HG02642 (cell line): ENCODE measurements around the gene ARID3B.
A peak's percentile ranks its signal among the peaks of the same experiment; 100 is the strongest.
"Not testable (repeated sequence)": the region's sequence is repeated elsewhere in the genome, so short reads cannot be mapped to it uniquely, and the experiment has no call there.

ENCODE experiments used
- ATAC-seq: cut with Tn5 transposase; IDR thresholded peaks from one replicate; pipeline ENCODE4 v1.9.1; 2021; ENCODE audit warnings: mild to moderate bottlenecking; ENCODE audit not compliant: unreplicated experiment, poor library complexity

ARID3B gene

DNA sequence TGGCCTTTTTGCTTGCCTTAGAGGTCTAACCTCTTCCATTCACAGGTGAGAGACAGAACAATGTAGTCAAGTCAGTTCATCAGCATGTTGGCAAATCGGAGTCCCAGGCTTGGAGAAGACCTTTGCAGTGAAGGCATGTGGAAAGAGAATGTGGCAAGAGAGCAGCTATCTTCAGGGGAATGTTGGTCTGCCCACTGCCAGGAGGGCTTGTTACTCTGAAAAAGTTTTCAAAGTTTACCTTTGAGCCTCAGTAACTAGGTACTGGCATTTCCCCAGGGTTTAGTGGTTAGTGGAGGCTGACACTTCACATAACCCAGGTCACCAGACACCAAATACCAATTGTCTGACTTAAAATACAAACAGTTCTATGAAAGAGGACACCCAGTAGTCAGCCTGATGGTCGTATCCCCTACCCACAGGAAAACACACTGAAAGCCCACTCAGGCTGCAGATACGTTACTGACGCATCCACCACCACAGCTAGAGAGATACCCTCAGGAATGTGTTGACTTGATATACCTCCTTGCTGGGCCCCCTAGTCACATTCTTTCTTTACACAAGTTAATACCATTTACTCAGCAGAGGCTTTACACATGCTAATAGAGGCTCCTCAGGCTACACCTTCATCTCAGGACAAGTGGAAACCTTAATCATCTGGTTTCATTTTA is 9.7 kb upstream of the ARID3B start:
- ATAC-seq, result no peak

- no peak for ATAC-seq
Measured at GRCh38 chr15:74535388-74536084, 5.5 kb upstream of the ARID3B start.

GRCh38 chr15:74537736-74538135 is 3.3 kb upstream of the ARID3B start:
- no peak for ATAC-seq

- not testable (repeated sequence) for ATAC-seq
Measured at GRCh38 chr15:74539521-74539920, 1.5 kb upstream of the ARID3B start.

GRCh38 chr15:74540161-74540760 is 759 bp upstream of the ARID3B start:
- no peak for ATAC-seq

GRCh38 chr15:74541494-74542165 is 610 bp downstream of the ARID3B start:
- ATAC-seq, result peak; percentile 31

- ATAC-seq, result no peak
Measured at GRCh38 chr15:74542166-74543042, 1.4 kb downstream of the ARID3B start.

DNA sequence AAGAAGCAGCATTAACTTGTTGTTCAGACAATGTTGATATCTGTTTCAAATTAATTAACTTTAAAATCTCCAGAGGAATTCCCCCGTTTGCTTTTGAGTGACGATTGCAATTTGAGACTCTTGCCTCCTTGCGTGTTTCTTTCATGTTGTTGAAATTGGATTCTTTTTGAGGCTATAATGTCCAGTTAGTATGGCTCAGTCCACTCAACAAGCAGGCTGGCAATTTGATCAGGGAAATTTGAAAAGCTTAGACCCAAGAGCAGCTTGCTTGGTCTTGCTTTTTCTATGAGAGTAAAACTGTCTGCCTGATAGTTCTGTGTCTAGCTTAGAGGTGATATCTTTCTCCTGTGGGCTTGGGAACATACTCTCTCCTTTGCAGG is 2.0 kb downstream of the ARID3B start:
- no peak for ATAC-seq

- ATAC-seq, result no peak
Measured at GRCh38 chr15:74543583-74543982, 2.6 kb downstream of the ARID3B start.

DNA sequence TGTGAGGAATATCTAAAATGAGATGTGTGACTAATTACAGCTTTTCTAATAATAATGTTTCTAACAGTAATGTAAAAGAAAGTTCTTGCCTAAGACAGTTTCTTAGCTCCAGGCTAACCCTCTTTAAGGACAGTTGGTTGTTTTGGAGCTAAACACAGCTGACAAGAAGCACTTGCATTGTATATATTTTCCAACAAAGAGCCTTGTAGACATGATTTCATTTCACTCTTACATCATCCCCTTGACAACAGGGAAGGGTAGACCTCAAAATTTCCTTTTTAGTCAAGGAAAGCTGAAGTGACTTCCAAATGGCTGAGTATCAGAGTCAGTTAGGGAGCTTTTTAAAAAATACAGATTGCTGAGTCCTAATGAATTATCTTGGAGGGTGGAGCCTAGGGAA is 4.1 kb downstream of the ARID3B start:
- no peak for ATAC-seq

GRCh38 chr15:74545776-74546656 is 5.0 kb downstream of the ARID3B start:
- ATAC-seq, result peak; percentile 68

DNA sequence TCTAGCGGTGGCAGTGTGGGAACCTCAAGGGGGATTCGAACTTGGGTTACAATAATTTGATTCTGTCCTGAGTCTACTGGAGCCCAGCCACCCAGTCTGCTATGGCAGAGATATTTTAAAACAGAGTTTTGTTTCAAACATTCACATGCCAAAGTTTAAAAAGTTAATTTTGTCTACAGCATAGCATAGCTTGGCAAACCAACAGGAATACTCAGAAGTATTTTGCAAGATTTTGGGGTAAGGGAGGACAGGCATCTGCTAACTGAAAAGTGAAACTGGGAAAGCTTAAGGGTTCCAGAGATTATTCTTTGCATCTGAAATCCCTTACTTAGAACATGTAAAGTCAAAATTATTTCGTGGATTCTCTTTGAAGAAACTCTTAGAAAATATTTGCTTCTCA is 6.6 kb downstream of the ARID3B start:
- ATAC-seq, result no peak

DNA sequence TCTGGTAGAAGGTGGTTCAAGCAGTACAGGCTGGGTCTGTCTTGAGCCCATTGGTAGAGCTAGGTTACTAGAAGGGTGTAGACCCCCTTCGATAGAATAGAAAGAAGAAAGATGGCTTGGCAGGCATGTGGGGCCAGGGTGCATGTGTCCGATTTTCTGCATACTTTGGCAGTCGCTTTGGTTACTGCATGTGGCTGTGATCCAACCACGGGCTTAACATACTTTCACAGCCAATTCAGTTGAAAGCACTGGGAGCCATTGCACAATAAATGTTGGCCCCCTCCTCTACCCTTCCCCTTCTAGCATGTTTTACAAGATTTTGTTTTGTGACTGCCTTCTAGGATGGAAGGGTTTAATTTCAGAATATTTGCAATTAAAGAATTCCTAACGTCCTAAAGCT is 7.2 kb downstream of the ARID3B start:
- no peak for ATAC-seq

- no peak for ATAC-seq
Measured at GRCh38 chr15:74549816-74550215, 8.8 kb downstream of the ARID3B start.

- no peak for ATAC-seq
Measured at GRCh38 chr15:74551714-74552113, 10.7 kb downstream of the ARID3B start.

- no peak for ATAC-seq
Measured at GRCh38 chr15:74552773-74553441, 11.9 kb downstream of the ARID3B start.

DNA sequence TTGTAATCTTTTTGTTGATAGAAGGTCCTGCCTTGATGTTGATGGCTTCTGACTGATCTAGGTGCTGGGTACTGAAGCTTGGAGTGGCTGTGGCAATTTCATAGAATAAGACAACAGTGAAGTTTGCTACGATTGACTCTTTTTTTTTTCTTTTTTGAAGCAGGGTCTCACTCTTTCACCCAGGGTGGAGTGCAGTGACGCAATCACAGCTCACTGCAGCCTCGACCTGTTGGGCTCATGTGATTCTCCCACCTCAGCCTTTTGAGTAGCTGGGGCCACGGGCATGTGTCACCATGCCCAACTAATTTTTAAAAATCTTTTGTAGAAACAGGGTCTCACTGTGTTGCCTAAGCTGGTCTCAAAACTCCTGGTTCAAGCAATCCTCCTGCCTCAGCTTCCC is 14.2 kb downstream of the ARID3B start:
- ATAC-seq, result no peak

DNA sequence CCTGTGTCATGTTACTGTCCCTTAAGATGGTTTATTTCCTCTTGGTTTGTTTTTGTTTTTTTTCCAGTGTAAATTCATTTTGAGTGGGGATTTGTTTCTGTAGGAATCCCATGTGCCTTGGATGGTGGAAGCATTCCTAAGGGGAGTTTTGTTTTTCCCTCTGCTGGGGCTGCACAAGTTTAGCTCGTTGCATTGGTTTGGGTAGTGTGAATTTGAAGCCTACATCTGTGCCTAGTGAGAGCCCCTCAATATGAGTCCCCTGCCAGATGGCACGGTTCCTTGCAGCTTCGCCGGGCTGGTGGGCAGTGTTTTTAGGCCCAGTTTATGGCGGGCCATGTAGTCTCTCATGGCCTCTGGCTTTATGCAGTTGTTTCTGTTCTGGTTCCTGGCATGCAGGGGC is 17.7 kb downstream of the ARID3B start:
- ATAC-seq, result no peak

DNA sequence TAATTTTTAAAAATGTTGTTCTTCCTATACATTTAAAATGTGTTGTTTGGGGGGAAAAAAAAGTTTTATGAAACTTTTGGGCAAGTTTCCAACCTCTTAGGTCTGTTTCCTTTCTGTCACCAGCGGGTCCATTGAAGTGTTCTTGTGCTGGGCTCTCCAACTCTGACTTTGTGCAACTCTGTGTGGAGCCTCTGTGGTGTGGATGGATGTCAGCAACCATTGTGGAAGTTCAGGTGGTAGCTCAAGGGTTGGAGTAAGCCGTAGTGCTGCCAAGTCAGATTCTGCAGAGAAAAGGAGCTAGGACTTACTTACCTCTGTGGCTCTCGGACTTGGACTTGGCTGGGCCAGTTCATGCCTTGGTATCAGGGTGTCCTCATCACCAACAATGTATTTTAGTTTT is 22.4 kb downstream of the ARID3B start:
- ATAC-seq, result no peak
